Right lobe of liver (tissue), 4 donors: ENCODE measurements around the gene SNX8.

Experiments
- CTCF ChIP-seq, 4 donors: fragments of 200-600 bp in 3 of 4; fragments of 450-650 bp in 1 of 4; IDR thresholded peaks; one replicate each; pipeline versions ENCODE4 v1.5.1 to v1.8.0; 2016 to 2022; ENCODE audit warnings: antibody characterized with exemption in 4 of 4, mild to moderate bottlenecking in 2 of 4
- POLR2A ChIP-seq: fragments of 450-650 bp; IDR thresholded peaks from one replicate; pipeline ENCODE4 v1.6.1; 2017; ENCODE audit warnings: antibody characterized with exemption, mild to moderate bottlenecking
- donor health status: DM: no; HTN: no; CAD: no.
- donor health status: DM: no; HTN: no; CAD: no.
- donor health status: DM: no; HTN: yes; CAD: no.

- TF ChIP-seq CTCF (IDR thresholded peaks at IDR 0.05) (no peak), POLR2A (no peak)
Measured at GRCh38 chr7:2212906-2213305, 101.3 kb downstream of the SNX8 start.
